GM19240 (cell line): Measurements from ENCODE around the gene ANAPC2.

Experiments
- DNase-seq: peaks from one replicate; pipeline ENCODE4 v3.0.0; 2011; ENCODE audit warnings: low spot score; ENCODE audit not compliant: insufficient read length

Gene ANAPC2

GRCh38 chr9:137163805-137164204, 24.6 kb downstream of the ANAPC2 start:
- no peak for DNase-seq

- no peak for DNase-seq
These were observed 25.0 kb downstream of the ANAPC2 start for GRCh38 chr9:137163365-137163715.

GRCh38 chr9:137162505-137163364, 25.6 kb downstream of the ANAPC2 start:
- DNase-seq: no peak

- DNase-seq: no peak
These were observed 26.5 kb downstream of the ANAPC2 start for GRCh38 chr9:137161558-137162486.

- DNase-seq: no peak
These were observed 27.4 kb downstream of the ANAPC2 start for GRCh38 chr9:137160716-137161557.

GRCh38 chr9:137160054-137160425, 28.3 kb downstream of the ANAPC2 start:
- DNase-seq: no peak

- no peak for DNase-seq
These were observed 29.0 kb downstream of the ANAPC2 start for GRCh38 chr9:137159105-137160053.

- DNase-seq: no peak
These were observed 29.7 kb downstream of the ANAPC2 start for GRCh38 chr9:137158625-137159024.

- DNase-seq: no peak
These were observed 30.5 kb downstream of the ANAPC2 start for GRCh38 chr9:137157618-137158415.

- DNase-seq: no peak
These were observed 31.6 kb downstream of the ANAPC2 start for GRCh38 chr9:137156567-137157375.

- DNase-seq: no peak
These were observed 35.4 kb downstream of the ANAPC2 start for GRCh38 chr9:137152844-137153405.

- DNase-seq: peak; percentile 88
These were observed 37.5 kb downstream of the ANAPC2 start for GRCh38 chr9:137150617-137151457.

GRCh38 chr9:137149942-137150616, 38.3 kb downstream of the ANAPC2 start:
- DNase-seq: peak; percentile 79

- no peak for DNase-seq
These were observed 39.0 kb downstream of the ANAPC2 start for GRCh38 chr9:137149363-137149762.

GRCh38 chr9:137148661-137149060, 39.7 kb downstream of the ANAPC2 start:
- DNase-seq: no peak

GRCh38 chr9:137148242-137148641, 40.1 kb downstream of the ANAPC2 start:
- no peak for DNase-seq

- DNase-seq: no peak
These were observed 40.6 kb downstream of the ANAPC2 start for GRCh38 chr9:137147793-137148160.
